Neutrophil (primary cell): ENCODE measurements around the gene CLCN7.

Source experiments
- H3K27ac ChIP-seq: fragments of 200-600 bp; sonication (generic); 2 replicates; pipeline ENCODE4 v1.5.1; 2016; ENCODE audit warnings: mild to moderate bottlenecking, moderate library complexity
- H3K27me3 ChIP-seq: fragments of 200-600 bp; sonication (generic); 2 replicates; pipeline ENCODE4 v1.6.0; 2016; ENCODE audit warnings: mild to moderate bottlenecking
- H3K36me3 ChIP-seq: fragments of 200-600 bp; sonication (generic); 2 replicates; pipeline ENCODE4 v1.5.1; 2017
- H3K4me1 ChIP-seq, 2 experiments: fragments of 200-600 bp in 1 of 2; sonication (generic) in 1 of 2; 1 replicate in 1 of 2; 2 replicates in 1 of 2; pipeline versions ENCODE4 v1.5.1 to v1.6.1; 2013 to 2016; ENCODE audit warnings: low read depth in 1 of 2, low read length in 1 of 2, mild to moderate bottlenecking in 1 of 2, moderate library complexity in 1 of 2; ENCODE audit not compliant: control insufficient read depth in 1 of 2, insufficient read depth in 1 of 2
- H3K4me3 ChIP-seq, 2 experiments: fragments of 200-600 bp in 1 of 2; sonication (generic) in 1 of 2; 1 replicate in 1 of 2; 2 replicates in 1 of 2; pipeline ENCODE4 v1.5.1; 2013 to 2016; ENCODE audit warnings: low read depth in 1 of 2, low read length in 1 of 2, mild to moderate bottlenecking in 1 of 2, moderate library complexity in 1 of 2
- H3K9me3 ChIP-seq: fragments of 200-600 bp; sonication (generic); 2 replicates; pipeline ENCODE4 v1.5.1; 2016
- TF ChIP-seq, protein P1 (sequence below): fragments of 200-600 bp; sonication (generic); IDR thresholded peaks from 2 replicates; pipeline ENCODE4 v1.5.1; 2016; ENCODE audit warnings: antibody characterized with exemption

CLCN7 gene

DNA sequence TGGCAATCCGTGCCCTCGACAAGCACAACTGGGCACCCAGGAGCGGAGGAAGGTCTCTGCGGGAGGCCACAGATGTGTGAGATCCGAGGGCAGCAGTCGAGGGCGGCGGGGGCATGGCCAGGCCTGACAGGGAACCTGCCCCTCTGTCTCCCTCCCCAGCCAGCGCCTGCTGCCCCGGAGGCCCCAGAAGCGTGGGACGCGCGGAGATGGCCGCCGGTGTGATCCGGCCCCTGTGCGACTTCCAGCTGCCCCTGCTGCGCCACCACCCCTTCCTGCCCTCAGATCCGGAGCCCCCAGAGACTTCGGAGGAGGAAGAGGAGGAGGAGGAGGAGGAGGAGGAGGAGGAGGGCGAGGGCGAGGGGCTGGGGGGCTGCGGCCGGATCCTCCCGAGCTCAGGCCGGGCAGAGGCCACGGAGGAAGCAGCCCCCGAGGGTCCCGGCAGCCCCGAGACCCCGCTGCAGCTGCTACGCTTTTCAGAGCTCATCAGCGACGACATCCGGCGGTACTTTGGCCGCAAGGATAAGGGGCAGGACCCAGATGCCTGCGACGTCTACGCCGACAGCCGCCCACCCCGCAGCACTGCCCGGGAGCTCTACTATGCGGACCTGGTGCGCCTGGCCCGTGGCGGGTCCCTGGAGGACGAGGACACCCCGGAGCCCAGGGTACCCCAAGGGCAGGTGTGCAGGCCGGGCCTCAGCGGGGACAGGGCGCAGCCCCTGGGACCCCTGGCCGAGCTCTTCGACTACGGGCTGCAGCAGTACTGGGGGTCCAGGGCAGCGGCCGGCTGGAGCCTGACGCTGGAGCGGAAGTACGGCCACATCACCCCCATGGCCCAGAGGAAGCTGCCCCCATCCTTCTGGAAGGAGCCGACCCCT, 42.2 kb downstream of the CLCN7 start:
- H3K9me3 ChIP-seq, result no peaks in the 10 kb centered on the region
- H3K4me1 ChIP-seq, result peaks cover 0 to 3% of the 10 kb centered on the region in 2 experiments
- H3K27me3 ChIP-seq, result peaks cover 68% of the 10 kb centered on the region
- TF ChIP-seq, protein P1, sequence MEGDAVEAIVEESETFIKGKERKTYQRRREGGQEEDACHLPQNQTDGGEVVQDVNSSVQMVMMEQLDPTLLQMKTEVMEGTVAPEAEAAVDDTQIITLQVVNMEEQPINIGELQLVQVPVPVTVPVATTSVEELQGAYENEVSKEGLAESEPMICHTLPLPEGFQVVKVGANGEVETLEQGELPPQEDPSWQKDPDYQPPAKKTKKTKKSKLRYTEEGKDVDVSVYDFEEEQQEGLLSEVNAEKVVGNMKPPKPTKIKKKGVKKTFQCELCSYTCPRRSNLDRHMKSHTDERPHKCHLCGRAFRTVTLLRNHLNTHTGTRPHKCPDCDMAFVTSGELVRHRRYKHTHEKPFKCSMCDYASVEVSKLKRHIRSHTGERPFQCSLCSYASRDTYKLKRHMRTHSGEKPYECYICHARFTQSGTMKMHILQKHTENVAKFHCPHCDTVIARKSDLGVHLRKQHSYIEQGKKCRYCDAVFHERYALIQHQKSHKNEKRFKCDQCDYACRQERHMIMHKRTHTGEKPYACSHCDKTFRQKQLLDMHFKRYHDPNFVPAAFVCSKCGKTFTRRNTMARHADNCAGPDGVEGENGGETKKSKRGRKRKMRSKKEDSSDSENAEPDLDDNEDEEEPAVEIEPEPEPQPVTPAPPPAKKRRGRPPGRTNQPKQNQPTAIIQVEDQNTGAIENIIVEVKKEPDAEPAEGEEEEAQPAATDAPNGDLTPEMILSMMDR, result no peak
- H3K4me3 ChIP-seq, result no peak overlapping the region
- H3K27ac ChIP-seq, result no peak overlapping the region
- H3K36me3 ChIP-seq, result no peaks in the 10 kb centered on the region

DNA sequence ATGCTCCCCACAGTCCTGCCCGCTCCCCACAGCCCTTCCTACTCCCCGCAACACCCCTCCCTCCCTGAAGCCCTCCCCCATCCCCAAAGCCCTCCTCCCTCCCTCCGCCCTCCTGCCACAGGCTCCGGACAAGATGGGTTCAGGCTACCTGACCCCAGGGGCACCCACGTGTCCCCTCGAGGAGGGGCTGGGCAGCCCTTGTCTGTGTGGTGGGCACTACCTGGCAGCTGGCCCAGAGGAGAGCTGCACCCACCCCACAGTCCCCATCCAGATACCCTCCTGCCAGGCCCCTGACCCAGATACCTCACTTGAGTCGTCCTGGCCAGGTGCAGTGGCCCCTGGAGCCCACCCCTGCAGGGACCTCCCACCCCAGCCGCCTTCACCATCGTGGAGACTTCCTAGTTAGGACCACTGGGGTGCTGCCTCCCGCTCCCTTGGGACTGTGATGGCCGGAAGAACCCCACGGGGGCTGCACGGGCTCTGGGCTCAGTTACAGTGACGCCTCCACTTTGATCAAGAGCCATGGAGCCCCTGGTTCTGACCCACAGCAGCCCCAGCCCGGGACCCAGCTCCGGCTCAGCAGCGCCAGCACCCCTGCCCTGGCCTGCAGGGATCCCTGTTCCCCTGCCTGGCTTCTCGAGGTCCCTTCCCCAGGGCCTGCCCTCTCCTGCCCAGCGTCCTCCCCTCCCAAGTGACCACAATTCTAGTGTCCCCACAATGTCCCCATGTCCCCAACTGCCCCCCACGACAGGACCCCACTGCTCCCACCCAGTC, 43.1 kb downstream of the CLCN7 start:
- TF ChIP-seq, protein P1, result no peak
- peaks cover 0 to 3% of the 10 kb centered on the region in 2 experiments for H3K4me1 ChIP-seq
- H3K9me3 ChIP-seq, result no peaks in the 10 kb centered on the region
- no peak overlapping the region for H3K4me3 ChIP-seq
- peaks cover 68% of the 10 kb centered on the region for H3K27me3 ChIP-seq
- H3K27ac ChIP-seq, result no peak overlapping the region
- no peaks in the 10 kb centered on the region for H3K36me3 ChIP-seq

DNA sequence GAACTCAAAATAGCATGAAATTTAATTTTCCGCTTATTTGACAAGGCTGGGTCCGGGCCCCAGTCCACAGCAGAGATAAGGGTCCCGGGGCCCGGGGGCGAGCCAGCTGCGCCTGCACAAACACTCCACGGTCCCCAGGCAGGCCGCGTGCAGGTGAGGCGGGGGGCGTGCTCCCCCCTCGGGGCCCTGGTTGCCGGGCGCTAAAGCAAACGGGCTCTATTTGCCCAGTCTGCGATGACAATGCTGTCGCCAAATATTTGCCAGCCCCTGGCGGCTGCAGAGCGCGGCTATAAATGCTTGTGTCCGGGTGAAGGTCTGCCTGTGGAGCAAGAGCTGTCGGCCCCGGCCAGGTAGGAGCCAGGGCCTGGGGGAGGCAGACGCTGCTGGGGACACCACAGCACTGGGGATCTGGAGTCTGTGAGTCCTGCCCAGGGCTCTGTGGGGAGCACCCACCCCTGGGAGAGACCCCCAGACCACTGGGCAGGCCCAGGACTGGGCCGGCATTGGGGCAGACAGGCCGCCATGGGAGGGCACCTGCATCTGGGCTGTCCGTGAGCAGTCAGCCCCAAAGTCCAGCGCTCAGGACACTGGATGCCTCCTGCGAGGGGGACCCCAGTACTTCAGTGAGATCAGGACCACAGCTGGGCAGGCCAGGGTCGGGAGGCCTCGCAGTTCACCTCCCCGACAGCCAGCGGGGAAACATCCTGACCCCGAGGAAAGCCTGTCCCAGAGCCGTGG, 43.9 kb downstream of the CLCN7 start, which contains the start of gene PERCC1:
Gene PERCC1 (plus strand): TSS at position 320 of the 738 bp plus-strand sequence. CDS start 1,516 bp downstream, outside the sequence.
- H3K4me3 ChIP-seq, result no peak within 1 kb of the TSS
- H3K9me3 ChIP-seq, result no peaks in the 10 kb centered on the region
- no peaks in the 10 kb centered on the region for H3K36me3 ChIP-seq
- TF ChIP-seq, protein P1, result no peak
- H3K27me3 ChIP-seq, result peaks cover 68% of the 10 kb centered on the region
- peaks cover 0 to 3% of the 10 kb centered on the region in 2 experiments for H3K4me1 ChIP-seq
- no peak within 1 kb of the TSS for H3K27ac ChIP-seq

DNA sequence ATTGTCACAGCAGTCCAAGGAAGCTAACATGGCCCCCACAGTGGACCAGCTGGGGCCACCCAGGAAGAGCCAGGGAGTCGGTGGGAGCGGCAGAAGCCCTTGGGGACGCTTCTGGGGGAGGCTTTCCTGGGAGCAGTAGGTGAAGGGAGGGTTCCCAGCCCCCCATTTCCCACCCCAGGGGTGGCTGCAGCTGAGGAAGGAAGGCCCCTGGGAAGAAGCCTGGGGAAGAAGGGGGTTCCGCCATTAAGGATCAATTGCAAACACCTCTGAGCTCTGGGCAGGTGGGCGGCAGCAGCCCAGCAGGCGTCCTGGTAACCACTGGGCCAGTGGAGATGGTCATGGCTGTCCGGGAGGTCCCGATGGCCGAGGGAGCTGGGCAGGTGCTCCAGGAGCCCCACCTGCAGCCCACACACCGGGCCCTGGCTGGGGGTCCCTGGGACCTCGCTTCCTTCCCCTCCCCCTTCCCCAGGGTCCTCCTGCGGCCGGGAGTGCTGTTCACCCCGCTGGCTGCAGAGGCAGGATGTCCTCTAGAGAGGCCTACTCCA, 44.5 kb downstream of the CLCN7 start:
- H3K9me3 ChIP-seq, result no peaks in the 10 kb centered on the region
- H3K4me3 ChIP-seq, result no peak overlapping the region
- H3K27me3 ChIP-seq, result peaks cover 68% of the 10 kb centered on the region
- H3K4me1 ChIP-seq, result peaks cover 0 to 3% of the 10 kb centered on the region in 2 experiments
- H3K27ac ChIP-seq, result no peak overlapping the region
- TF ChIP-seq, protein P1, result no peak
- H3K36me3 ChIP-seq, result no peaks in the 10 kb centered on the region

DNA sequence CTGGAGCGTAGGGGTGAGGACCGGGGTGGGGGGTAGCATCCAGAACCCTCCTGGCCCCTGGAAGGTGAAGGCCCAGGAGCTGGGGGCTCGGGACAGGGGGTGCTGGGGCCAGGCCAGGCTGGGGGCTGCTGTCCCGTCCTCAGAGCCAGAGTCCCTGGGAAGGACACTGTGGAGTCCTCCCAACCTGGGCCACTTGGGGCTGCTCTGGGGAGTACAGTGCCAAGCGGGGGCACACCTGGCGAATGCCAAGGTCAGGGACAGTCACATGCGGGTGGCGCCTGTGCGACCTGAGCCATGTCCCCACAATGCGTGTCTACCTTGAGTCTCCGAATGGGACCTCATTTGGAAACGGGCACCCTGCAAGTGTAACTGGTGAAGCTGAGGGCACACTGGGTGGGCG, 45.2 kb downstream of the CLCN7 start:
- Histone ChIP-seq H3K27ac (no peak overlapping the region), H3K36me3 (no peaks in the 10 kb centered on the region), H3K27me3 (peaks cover 68% of the 10 kb centered on the region), H3K4me1 (peaks cover 0 to 3% of the 10 kb centered on the region in 2 experiments), H3K4me3 (no peak overlapping the region), H3K9me3 (no peaks in the 10 kb centered on the region)
- TF ChIP-seq, protein P1, result no peak
